M059J (cell line): ENCODE measurements around the gene ACP6. TPM values are rescaled to one million over a fixed set of nuclear protein-coding genes. Genes with fewer than 3 reads are reported as not detected.
"Not testable (repeated sequence)": the region's sequence is repeated elsewhere in the genome, so short reads cannot be mapped to it uniquely, and the experiment has no call there.

Experiments used
- DNase-seq: peaks from one replicate; pipeline ENCODE4 v3.0.0-alpha.2; 2012; ENCODE audit warnings: low read depth
- total RNA-seq: library from RNA; depleted of rRNA; stranded (reverse); fragments of >200 nt; shearing (Covaris generic); gene quantifications from 2 replicates; pipeline ENCODE4 v1.2.3, GENCODE V29; 2014

The ACP6 gene
- total RNA-seq, 1 experiment from 2014 or later, result 10.0 TPM

DNA sequence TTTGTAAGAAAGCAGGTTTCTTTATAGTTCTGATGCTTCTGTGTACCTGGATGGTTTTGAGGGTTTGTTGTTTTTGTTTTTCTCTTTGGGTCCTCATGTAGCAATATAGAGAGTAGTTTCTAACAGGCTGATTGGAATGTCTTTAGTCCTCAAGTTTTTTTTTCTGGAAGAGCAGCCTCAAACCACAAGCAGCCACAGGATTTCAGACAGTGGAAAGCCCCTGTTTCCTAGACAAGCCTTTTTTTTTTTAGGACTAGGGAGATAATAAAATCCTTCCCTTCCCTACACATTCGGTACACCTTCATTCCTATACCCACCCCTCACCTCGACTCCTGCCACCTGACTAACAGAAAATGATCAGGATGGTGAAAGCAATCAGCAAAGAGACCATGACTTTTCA lies 47.6 kb downstream of the ACP6 start:
- peak; percentile 23 for DNase-seq

DNA sequence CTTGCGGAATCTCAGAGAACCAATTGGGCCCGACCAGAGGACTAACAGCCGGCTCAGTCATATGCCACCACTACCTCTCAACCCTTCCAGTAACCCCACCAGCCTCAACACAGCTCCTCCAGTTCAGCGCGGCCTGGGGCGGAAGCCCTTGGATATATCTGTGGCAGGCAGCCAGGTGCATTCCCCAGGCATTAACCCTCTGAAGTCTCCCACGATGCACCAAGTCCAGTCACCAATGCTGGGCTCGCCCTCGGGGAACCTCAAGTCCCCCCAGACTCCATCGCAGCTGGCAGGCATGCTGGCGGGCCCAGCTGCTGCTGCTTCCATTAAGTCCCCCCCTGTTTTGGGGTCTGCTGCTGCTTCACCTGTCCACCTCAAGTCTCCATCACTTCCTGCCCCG lies 49.8 kb downstream of the ACP6 start:
- peak; percentile 10 for DNase-seq

DNA sequence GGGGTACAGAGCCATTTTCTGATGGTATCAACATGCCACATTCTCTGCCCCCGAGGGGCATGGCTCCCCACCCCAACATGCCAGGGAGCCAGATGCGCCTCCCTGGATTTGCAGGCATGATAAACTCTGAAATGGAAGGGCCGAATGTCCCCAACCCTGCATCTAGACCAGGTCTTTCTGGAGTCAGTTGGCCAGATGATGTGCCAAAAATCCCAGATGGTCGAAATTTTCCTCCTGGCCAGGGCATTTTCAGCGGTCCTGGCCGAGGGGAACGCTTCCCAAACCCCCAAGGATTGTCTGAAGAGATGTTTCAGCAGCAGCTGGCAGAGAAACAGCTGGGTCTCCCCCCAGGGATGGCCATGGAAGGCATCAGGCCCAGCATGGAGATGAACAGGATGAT lies 50.6 kb downstream of the ACP6 start:
- DNase-seq, result no peak

DNA sequence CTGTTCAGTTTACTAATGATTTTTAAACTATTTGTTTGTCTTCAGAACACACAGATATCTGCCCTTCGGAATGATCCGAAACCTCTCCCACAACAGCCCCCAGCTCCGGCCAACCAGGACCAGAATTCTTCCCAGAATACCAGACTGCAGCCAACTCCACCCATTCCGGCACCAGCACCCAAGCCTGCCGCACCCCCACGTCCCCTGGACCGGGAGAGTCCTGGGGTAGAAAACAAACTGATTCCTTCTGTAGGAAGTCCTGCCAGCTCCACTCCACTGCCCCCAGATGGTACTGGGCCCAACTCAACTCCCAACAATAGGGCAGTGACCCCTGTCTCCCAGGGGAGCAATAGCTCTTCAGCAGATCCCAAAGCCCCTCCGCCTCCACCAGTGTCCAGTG lies 51.6 kb downstream of the ACP6 start:
- no peak for DNase-seq

DNA sequence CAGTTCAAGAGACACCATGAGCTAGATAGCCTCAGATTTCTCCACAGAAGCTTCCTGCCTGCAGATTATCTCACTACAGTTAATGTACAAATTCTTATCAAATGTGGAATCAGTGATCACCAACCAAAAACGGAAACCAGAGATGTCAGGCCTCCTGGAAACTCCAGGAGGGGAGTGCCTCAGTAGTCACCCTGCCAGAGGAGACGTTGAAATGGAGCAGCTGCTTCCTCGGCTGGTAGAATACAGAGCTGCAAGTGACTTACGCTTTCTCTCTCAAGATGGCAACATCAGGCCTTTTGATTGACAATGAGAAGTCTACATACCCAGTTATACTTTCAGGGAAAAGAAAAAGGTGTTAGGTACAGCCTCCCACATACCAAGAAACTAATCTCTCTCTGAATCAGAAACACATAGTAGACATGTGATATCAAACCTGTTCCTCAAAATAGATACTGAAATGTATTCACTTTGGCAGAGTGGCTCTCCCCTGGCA lies 52.2 kb downstream of the ACP6 start:
- DNase-seq, result no peak

DNA sequence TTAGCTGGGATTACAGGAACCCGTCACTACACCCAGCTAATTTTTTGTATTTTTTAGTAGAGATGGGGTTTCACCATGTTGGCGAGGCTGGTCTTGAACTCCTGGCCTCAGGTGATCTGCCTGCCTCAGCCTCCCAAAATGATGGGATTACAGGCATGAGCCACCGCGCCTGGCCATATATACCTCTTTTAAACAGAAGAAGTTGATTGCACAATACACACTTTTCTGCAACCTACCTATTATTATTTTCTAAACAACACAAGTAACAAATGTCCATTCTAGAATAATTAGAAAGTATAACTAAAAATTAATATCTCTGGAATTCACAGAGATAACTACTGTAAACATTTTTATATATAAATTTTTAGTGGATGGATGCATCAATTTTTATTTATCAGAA lies 55.4 kb downstream of the ACP6 start:
- DNase-seq, result not testable (repeated sequence)

DNA sequence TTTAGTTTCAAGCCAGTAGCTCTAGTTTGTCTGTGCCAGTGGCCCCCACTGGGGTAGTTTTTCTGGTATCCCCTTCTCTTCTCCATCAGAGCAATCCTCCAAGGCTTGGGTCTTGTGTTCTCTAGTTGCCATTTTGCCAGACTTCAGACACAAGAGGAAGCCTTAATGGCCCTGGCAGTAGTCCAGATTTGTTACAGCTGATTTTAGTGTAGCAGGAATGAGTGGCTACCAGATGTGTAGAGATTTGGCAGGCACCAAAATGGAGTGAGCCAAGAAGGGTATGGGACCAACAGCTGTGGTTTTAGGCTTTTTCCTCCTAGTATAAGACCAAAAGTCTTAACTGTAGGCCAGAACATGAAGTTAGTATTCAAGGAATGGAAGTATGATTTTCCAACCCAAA lies 56.8 kb downstream of the ACP6 start:
- DNase-seq, result no peak

DNA sequence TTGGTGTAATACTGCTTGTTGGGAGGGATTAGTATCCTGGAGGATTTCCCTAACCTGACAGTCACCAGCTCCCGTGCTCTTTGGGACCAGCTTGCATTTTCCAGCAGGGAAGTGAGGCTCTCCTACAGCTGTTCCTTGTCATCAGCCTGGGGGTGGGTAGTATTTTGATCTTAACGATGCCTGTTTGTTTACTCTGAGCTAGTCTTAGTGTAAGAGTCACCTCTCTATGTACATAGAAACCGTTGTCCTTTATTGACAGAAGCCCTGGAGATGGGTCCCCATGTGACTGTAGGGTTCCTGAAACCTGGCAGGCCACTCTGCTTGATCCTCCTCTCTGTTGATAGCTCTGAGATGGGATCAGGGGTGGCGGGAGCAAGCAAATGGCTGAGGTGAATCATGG lies 58.0 kb downstream of the ACP6 start:
- DNase-seq, result peak; percentile 2

DNA sequence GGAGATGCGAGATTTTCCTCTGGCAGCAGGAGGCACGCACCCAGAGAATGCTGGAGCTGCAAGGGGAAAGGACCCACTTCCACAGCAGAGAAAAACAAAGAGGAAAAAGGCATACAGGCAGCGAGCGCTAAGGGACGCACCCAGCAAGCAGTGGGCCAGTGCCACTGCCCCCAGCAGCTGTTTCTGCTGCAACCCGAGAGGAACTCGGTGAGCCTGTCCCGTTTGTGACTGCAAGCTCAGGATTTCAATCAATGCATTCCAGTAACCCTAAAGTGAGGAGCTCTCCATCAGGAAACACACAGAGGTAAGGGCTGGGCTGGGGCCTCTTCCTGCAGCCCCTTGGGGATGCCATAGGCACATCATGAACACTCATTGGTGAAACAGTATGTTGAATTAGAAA lies 58.7 kb downstream of the ACP6 start:
- no peak for DNase-seq

DNA sequence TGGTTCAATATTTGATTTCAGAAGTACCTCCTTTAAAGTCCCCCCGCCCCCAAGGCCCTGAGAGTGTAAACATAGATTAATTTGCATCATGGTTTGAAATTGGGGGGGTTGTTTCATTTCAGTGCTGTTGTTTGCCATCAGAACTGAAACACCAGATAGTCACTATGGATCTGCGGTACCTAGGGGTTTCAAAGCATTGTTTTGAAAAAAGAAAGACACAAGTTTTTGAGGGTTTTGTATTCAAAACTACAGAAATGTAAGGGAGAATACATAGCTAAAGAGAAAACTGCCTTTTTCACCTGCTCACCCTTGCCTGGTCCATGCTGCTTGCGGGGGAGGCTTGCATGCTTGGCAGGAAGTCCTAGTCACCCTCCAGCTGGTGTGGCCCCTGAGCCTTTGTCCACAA lies 59.3 kb downstream of the ACP6 start:
- DNase-seq, result no peak

DNA sequence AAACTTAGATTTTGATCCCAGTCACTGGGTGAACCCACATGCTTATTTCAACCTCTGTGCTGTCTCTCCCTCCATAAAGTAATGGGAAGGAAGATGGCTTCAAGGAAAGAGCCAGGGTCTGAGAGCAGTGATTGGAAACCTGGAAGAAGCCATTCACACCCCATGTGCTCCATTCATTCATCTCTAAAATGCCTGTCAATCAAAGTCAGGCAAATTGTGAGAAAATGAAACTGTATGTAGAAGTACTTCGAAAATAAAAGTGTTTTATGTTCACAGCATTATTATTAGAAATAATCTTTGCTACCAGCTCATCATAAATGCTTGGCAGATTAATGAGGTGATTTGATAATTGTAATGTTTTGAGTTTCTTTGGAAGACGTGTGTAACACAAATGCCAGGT lies 61.0 kb downstream of the ACP6 start:
- DNase-seq, result no peak

DNA sequence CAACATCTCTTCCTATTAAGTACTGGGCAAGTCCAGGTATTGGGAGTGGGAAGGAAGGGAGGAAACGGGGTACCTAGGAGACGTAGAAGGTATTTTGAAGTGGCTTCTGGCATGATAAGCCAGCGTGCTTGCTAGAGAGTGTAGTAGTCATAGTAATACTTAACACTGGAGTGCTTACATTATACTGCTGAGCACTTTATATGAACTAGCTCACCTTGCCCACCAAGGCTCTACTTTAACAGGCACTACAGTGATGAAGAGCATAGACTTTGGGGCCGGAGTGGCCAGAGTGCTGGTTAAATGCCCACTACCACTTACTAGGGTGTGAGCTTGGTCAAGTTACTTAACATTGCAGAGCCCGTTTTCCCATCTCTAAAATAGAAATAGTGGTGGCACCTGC lies 61.7 kb downstream of the ACP6 start:
- no peak for DNase-seq

DNA sequence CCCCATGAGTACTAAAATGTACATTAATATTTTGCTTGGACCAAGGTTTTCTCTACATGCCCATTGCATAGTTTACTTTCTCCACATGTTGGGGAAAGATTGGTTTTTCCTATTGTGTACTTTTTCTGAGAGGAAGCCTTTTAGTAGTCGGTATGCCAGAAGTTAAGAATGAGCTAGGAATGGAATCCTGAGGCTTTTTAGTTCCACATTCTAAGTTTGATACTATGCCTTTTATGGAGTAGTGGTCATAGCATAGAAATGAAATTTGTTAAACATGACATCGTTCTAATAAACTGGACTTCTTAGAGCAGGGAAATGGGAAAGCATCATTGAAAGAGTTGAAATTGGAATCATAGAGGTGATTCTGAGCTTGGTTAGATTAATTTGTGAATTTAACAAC lies 64.7 kb downstream of the ACP6 start:
- no peak for DNase-seq

DNA sequence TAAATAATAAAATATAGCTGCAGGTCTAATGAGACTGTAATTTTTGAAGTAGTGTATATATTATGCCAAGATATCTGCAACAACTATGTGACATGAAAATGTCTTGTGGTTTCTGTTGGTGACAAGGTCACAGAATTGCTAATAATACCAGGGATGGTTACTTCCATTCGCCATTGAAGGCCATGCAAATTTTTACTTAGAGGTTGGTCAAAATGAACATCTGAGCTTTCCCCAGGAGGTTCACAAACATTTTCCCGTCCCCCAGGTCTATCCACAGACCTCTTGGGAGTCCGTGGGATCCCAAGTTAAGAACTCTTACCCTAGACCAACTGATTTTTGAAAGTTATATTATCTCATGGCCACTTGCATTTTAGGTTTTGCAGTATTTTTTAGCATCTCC lies 66.3 kb downstream of the ACP6 start:
- no peak for DNase-seq

DNA sequence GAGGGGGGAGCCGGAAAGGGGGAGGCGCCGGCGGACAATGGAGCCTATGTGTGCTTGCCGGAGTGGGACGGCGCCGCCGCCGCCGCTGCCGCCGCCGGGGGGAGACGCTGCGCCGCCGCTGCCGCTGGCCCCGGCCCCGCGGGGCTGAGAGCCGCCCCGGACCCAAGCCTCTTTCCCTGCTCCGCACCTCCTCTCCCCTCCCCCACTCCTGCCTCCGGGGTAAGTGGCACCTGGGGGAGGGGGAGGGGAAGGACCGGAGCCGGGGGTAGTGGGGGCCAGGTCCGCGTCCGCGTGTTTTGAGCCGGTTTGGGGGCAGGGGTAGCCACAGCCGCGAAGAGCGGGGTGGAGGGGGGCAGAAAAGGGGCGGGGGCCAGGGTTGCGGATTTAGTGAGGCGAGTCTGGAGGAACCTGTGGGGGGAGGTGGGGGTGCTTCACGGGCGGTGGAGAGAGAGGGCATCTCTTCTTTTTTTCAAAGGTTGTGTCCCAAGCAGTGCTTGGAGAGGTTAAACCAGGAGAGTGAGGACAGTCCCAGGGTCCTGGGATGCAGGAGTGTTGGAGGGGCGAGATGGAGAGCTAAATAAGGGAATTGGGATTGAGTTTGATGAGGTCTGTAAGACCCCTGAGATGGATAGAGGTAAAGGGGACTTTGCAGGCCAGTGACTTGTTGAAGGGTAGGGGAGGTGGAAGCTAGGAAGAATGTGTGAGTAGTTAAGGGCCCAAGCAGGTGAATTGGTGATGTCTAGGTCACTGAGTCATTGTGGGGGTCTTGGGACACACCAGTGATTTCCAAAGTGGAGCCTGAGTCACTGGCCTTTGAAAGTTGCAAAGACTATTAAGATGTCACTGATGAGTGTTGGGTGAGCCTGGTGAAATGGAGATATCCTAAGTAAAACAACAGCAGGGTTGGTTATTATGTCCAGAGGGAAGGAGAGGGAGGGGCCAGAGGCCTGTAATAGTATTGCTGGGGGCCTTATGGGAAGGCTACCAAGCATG lies 69.9 kb downstream of the ACP6 start:
- peak; percentile 66 for DNase-seq

DNA sequence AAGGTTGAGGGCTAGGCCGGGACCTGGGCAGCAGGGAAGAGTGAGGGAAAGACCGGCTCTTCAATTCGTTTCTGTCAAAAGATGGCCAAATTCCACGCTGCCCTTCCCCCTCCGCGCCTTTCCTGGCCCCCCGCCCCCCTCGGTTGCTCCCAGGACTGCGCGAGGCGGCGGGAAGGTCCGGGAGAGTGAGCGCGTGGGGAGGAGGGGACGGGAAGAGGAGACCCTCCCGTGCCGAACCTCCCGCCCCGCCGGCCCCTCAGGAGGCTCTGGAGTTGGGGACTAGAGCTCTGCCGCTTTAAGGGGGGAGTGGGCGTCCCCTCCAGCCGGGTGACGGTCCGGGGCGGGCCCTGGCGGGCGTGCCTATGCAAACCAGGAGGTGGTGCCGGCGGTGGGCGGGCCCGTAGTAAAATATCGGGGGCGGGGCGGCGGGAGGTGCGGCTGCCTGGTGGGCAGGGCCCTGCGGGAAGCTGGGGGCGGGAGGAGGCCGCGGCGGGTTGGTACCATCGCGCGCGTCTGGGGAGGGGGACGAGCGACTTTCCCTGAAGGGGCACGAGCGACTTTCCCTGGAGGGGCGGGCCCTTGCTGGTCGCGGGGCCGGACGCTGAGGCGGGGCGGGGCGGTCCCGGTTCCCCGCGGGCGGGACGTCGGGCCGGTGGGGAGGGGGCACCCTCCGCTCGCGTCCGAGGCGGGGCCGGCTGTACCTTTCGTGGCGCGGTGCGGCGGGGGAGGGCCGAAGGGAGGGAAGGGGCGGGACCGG lies 70.8 kb downstream of the ACP6 start:
- peak; percentile 88 for DNase-seq

DNA sequence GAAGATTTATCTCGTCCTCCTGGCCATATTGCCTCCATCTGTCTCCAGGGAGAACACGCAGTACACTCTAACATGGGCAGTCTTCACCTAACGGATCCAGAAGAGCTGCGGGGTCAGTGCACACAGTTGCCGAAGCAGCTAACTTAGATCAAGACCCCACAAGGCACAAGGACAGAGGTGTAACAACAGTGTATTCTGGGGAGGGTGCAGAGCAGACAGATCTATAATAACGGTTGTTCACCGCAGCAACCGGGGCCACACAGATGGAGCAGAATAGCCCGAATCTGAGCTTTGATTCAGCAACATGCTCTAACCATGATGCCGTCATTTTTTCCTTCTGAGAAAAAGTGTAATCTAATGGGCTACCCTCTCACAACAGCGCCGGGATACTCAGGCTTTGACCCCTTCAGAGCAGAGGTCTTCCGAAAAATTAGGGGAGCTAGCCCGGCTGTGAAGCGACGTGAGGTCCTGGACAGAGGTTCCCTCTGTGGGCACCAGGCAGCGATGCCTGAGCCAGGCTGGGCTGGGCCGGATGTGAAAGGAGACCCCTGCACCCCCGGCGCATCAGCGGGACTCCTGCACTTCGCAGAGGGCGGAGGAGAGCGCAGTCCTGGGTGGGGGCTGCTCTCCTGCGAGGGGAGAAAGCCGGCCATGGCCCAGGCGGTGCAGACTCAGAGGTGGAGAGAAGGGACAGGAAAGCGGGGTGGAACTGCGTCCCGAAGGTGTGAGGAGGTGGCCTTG lies 71.5 kb downstream of the ACP6 start:
- DNase-seq, result no peak

DNA sequence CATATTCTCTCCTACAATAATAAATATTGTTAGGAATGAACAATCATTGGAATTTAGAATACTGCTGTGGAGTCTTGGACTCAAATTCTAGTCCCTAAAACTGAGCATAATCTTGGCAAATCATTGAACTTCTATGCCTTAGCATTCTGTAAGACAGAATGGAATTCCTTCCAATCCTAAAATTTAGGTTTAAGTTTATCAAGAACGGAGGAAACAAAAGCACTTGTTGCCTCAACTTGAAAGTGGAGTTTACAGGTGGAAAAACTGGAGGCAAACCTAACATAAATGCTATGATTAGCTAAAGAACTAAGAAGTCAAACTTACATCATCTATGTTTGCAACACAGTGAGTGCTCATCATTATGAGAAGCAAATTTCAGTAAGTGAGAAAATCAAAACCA lies 73.3 kb downstream of the ACP6 start:
- DNase-seq, result no peak
